Measurements from ENCODE around the gene PM20D2.

DNA sequence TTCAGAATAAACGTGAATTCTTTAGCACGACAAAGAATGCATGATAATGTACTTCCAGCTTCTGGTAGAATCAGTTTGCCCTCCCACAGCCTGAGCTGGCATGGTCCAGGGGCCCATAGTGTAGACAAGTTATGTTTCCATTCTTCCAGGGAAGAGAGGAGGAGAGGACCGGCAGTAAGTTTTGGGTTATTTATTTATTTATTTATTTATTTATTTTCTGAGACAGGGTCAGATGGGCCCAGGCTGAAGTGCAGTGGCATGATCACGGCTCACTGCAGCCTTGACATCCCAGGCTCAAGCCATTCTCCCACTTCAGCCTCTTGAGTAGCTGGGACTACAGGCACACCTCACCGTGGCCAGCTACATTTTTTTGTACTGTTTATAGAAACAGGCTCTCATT is 66.6 kb downstream of the PM20D2 start:
- TF ChIP-seq TCF7L2 (IDR thresholded peaks at IDR 0.05; ENCODE audit: borderline replicate concordance, low read depth, low read length) (no peak), KLF1 (tag by site-specific recombination; IDR thresholded peaks at IDR 0.05) (no peak), ZNF37A (tag by site-specific recombination; IDR thresholded peaks at IDR 0.05) (no peak), ZNF335 (tag by site-specific recombination; conservative IDR thresholded peaks at IDR 0.05) (no peak)
- TF ChIP-seq, protein P1, sequence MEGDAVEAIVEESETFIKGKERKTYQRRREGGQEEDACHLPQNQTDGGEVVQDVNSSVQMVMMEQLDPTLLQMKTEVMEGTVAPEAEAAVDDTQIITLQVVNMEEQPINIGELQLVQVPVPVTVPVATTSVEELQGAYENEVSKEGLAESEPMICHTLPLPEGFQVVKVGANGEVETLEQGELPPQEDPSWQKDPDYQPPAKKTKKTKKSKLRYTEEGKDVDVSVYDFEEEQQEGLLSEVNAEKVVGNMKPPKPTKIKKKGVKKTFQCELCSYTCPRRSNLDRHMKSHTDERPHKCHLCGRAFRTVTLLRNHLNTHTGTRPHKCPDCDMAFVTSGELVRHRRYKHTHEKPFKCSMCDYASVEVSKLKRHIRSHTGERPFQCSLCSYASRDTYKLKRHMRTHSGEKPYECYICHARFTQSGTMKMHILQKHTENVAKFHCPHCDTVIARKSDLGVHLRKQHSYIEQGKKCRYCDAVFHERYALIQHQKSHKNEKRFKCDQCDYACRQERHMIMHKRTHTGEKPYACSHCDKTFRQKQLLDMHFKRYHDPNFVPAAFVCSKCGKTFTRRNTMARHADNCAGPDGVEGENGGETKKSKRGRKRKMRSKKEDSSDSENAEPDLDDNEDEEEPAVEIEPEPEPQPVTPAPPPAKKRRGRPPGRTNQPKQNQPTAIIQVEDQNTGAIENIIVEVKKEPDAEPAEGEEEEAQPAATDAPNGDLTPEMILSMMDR (tag by site-specific recombination; IDR thresholded peaks at IDR 0.05), result no peak
- TF ChIP-seq, protein P2, sequence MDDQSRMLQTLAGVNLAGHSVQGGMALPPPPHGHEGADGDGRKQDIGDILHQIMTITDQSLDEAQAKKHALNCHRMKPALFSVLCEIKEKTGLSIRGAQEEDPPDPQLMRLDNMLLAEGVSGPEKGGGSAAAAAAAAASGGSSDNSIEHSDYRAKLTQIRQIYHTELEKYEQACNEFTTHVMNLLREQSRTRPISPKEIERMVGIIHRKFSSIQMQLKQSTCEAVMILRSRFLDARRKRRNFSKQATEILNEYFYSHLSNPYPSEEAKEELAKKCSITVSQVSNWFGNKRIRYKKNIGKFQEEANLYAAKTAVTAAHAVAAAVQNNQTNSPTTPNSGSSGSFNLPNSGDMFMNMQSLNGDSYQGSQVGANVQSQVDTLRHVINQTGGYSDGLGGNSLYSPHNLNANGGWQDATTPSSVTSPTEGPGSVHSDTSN (CRISPR knock-in tag; IDR thresholded peaks at IDR 0.05), result no peak
- TF ChIP-seq, protein P3, sequence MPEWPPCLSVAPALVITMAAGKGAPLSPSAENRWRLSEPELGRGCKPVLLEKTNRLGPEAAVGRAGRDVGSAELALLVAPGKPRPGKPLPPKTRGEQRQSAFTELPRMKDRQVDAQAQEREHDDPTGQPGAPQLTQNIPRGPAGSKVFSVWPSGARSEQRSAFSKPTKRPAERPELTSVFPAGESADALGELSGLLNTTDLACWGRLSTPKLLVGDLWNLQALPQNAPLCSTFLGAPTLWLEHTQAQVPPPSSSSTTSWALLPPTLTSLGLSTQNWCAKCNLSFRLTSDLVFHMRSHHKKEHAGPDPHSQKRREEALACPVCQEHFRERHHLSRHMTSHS (tag by site-specific recombination; IDR thresholded peaks at IDR 0.05), result no peak
